A673 (cell line): Measurements from ENCODE around the gene CLIC5. TPM values are rescaled to one million over a fixed set of nuclear protein-coding genes. Genes with fewer than 3 reads are reported as not detected.

Experiments
- BruUV-seq: library from RNA; stranded (reverse); fragments of 400-500 nt; replicated peaks from 2 replicates; lab custom pipeline; 2021; lab: Mats Ljungman, UMichigan
- CTCF ChIA-PET: fragments of 300-600 bp; sonication (Branson Sonifier 250); formaldehyde crosslinking; loops from one replicate; lab custom pipeline; 2022; ENCODE audit warnings: antibody characterized with exemption; lab: Charles Lee
- POLR2A ChIA-PET: fragments of 300-600 bp; sonication (Branson Sonifier 250); formaldehyde crosslinking; loops from one replicate; lab custom pipeline; 2022; ENCODE audit warnings: antibody characterized with exemption; ENCODE audit not compliant: low non-redundant PET; lab: Charles Lee
- DNase-seq: peaks from one replicate; pipeline ENCODE4 v3.0.0-alpha.2; 2015; ENCODE audit warnings: low spot score
- H3K27ac ChIP-seq: fragments of 200-600 bp; sonication (generic); 2 replicates; pipeline ENCODE4 v1.5.1; 2016; ENCODE audit warnings: mixed run types, low read depth, mild to moderate bottlenecking, mixed read lengths, antibody characterized with exemption, low read length; ENCODE audit not compliant: poor library complexity, severe bottlenecking
- H3K27me3 ChIP-seq: fragments of 200-600 bp; sonication (generic); replicated peaks from 2 replicates; pipeline ENCODE4 v1.6.1; 2017; ENCODE audit warnings: mixed run types, low read depth, mild to moderate bottlenecking, mixed read lengths, antibody characterized with exemption, low read length; ENCODE audit not compliant: insufficient read depth, poor library complexity
- H3K36me3 ChIP-seq: fragments of 200-600 bp; sonication (generic); 2 replicates; pipeline ENCODE4 v1.6.1; 2016; ENCODE audit warnings: mixed run types, mild to moderate bottlenecking, mixed read lengths, antibody characterized with exemption, low read length; ENCODE audit not compliant: insufficient read depth, poor library complexity, severe bottlenecking
- H3K4me1 ChIP-seq: fragments of 200-600 bp; sonication (generic); 2 replicates; pipeline ENCODE4 v1.6.1; 2017; ENCODE audit warnings: mixed run types, mild to moderate bottlenecking, mixed read lengths, antibody characterized with exemption, low read length; ENCODE audit not compliant: insufficient read depth, poor library complexity, severe bottlenecking
- H3K4me3 ChIP-seq: fragments of 200-600 bp; sonication (generic); 2 replicates; pipeline ENCODE4 v1.5.1; 2016; ENCODE audit warnings: low read depth, mixed run types, mild to moderate bottlenecking, mixed read lengths, low read length; ENCODE audit not compliant: poor library complexity, severe bottlenecking
- H3K9me3 ChIP-seq: fragments of 200-600 bp; sonication (generic); 2 replicates; pipeline ENCODE4 v1.6.1; 2016; ENCODE audit warnings: mixed run types, low read depth, mild to moderate bottlenecking, mixed read lengths, antibody characterized with exemption, low read length; ENCODE audit not compliant: poor library complexity, severe bottlenecking
- CTCF ChIP-seq: fragments of 300-800, 200-600 bp; sonication (generic); conservative IDR thresholded peaks from 2 replicates; pipeline ENCODE4 v1.5.1; 2017; ENCODE audit warnings: low read depth, mild to moderate bottlenecking, antibody characterized with exemption, low read length, moderate library complexity, mixed read lengths
- EZH2 ChIP-seq: fragments of 200-600 bp; sonication (generic); IDR thresholded peaks from 2 replicates; pipeline ENCODE4 v1.6.1; 2017; ENCODE audit warnings: borderline replicate concordance, low read depth, mild to moderate bottlenecking, mixed read lengths, antibody characterized with exemption, low read length; ENCODE audit not compliant: poor library complexity, severe bottlenecking
- intact Hi-C: fragments of 100-400 bp; cut with micrococcal nuclease; formaldehyde crosslinking; loops from one replicate; pipeline ENCODE4 v1.10.0; 2022; ENCODE audit not compliant: unreplicated experiment
- total RNA-seq: library from RNA; stranded (reverse); gene quantifications from 2 replicates; pipeline ENCODE4 v1.2.3, GENCODE V29; 2021

CLIC5 gene
- total RNA-seq, 1 experiment from 2014 or later, result not detected

GRCh38 chr6:45882671-45883070, 133.0 kb downstream of the CLIC5 start:
- Histone ChIP-seq H3K36me3 (no peaks in the 10 kb centered on the region), H3K27ac (no peak overlapping the region), H3K4me1 (no peaks in the 10 kb centered on the region), H3K9me3 (no peaks in the 10 kb centered on the region), H3K4me3 (no peak overlapping the region), H3K27me3 (peaks cover 7% of the 10 kb centered on the region)
- DNase-seq, result no peak
- TF ChIP-seq CTCF (no peak), EZH2 (no peak)
- intact Hi-C loops, result no loop called here
- POLR2A ChIA-PET, result no interaction called here
- CTCF ChIA-PET, result no interaction called here
- BruUV-seq, result no TSS peak

GRCh38 chr6:45881705-45882467, 133.8 kb downstream of the CLIC5 start:
- Histone ChIP-seq H3K27me3 (peaks cover 6% of the 10 kb centered on the region), H3K27ac (no peak overlapping the region), H3K4me3 (no peak overlapping the region), H3K9me3 (no peaks in the 10 kb centered on the region), H3K4me1 (no peaks in the 10 kb centered on the region), H3K36me3 (no peaks in the 10 kb centered on the region)
- ChIA-PET CTCF (no interaction called here), POLR2A (no interaction called here)
- no TSS peak for BruUV-seq
- intact Hi-C loops, result no loop called here
- DNase-seq, result no peak
- TF ChIP-seq CTCF (no peak), EZH2 (no peak)

GRCh38 chr6:45880676-45881075, 135.0 kb downstream of the CLIC5 start:
- no peaks in the 10 kb centered on the region for H3K9me3 ChIP-seq
- TF ChIP-seq EZH2 (no peak), CTCF (no peak)
- H3K27me3 ChIP-seq, result no peaks in the 10 kb centered on the region
- no peak overlapping the region for H3K4me3 ChIP-seq
- ChIA-PET POLR2A (no interaction called here), CTCF (no interaction called here)
- H3K4me1 ChIP-seq, result no peaks in the 10 kb centered on the region
- intact Hi-C loops, result no loop called here
- DNase-seq, result no peak
- no peaks in the 10 kb centered on the region for H3K36me3 ChIP-seq
- no TSS peak for BruUV-seq
- H3K27ac ChIP-seq, result no peak overlapping the region
